ENCODE data around the gene ATF1. TPM values are rescaled to one million over a fixed set of nuclear protein-coding genes. Genes with fewer than 3 reads are reported as not detected.

ATF1 gene
- total and polyA plus RNA-seq, 8 donors = 2.9 to 19.4 (median 8.6) TPM

- intact Hi-C loops (cut with DNase I) = no loop called here
- 90 to 92% methylated on average over 4 of the region's 4 CpGs for WGBS, 2 donors
- Histone ChIP-seq H3K4me3 (no peak overlapping the region), H3K4me1 (no peaks in the 10 kb centered on the region), H3K27ac (no peak overlapping the region), H3K36me3 (peaks cover 0 to 11% (median 0%) of the 10 kb centered on the region in 3 donors), H3K27me3 (no peaks in the 10 kb centered on the region), H3K9me3 (no peaks in the 10 kb centered on the region)
- DNase-seq (no peak), ATAC-seq (no peak), FAIRE-seq (no peak)
- no peak for TF ChIP-seq CTCF (IDR thresholded peaks at IDR 0.05)
Observed at GRCh38 chr12:50750366-50750765, 13.5 kb upstream of the ATF1 start.

- DNase-seq = no peak
- Histone ChIP-seq H3K4me3 (no peak overlapping the region), H3K27ac (peak overlapping the region in 1 of 4 donors; percentile 11), H3K36me3 (peaks cover 0 to 6% (median 0%) of the 10 kb centered on the region in 3 donors), H3K27me3 (no peaks in the 10 kb centered on the region), H3K4me1 (no peaks in the 10 kb centered on the region), H3K9me3 (no peaks in the 10 kb centered on the region)
- whole genome bisulfite sequencing, 2 donors = 86 to 89% methylated on average over 6 of the region's 6 CpGs
- no peak for TF ChIP-seq CTCF (IDR thresholded peaks at IDR 0.05)
- FAIRE-seq = no peak
- peak in 3 of 4 donors; percentile 54 to 81 (median 70) for ATAC-seq
- intact Hi-C loops (cut with DNase I) = no loop called here
Observed at GRCh38 chr12:50751948-50752721, 11.8 kb upstream of the ATF1 start.

- Histone ChIP-seq H3K27ac (no peak overlapping the region), H3K36me3 (no peaks in the 10 kb centered on the region), H3K4me1 (no peaks in the 10 kb centered on the region), H3K4me3 (no peak overlapping the region), H3K27me3 (no peaks in the 10 kb centered on the region), H3K9me3 (no peaks in the 10 kb centered on the region)
- FAIRE-seq (no peak), ATAC-seq (no peak), DNase-seq (no peak)
- intact Hi-C loops (cut with DNase I) = no loop called here
- TF ChIP-seq CTCF (IDR thresholded peaks at IDR 0.05) = no peak
- 85 to 90% methylated on average over 5 of the region's 5 CpGs for WGBS, 2 donors
Observed at GRCh38 chr12:50753232-50753769, 10.6 kb upstream of the ATF1 start.

GRCh38 chr12:50764286-50765094, 589 bp downstream of the ATF1 start:
- FAIRE-seq (no peak), DNase-seq (peak in 4 of 6 donors; percentile 21 to 85 (median 65)), ATAC-seq (peak; percentile 74 to 82 (median 78))
- no peak for TF ChIP-seq CTCF (IDR thresholded peaks at IDR 0.05)
- Histone ChIP-seq H3K4me1 (peaks cover 0 to 22% (median 6%) of the 10 kb centered on the region in 3 donors), H3K27ac (peak overlapping the region; percentile 73 to 97 (median 92)), H3K9me3 (no peaks in the 10 kb centered on the region), H3K36me3 (no peaks in the 10 kb centered on the region), H3K4me3 (peak overlapping the region; percentile 83 to 98 (median 91)), H3K27me3 (no peaks in the 10 kb centered on the region)
- WGBS, 2 donors = 0 to 1% methylated on average over 64 to 90 of the region's 91 CpGs
- intact Hi-C loops (cut with DNase I) = no loop called here
